H9 (cell line): ENCODE results near the gene ARHGEF12. TPM values are rescaled to one million over a fixed set of nuclear protein-coding genes. Genes with fewer than 3 reads are reported as not detected.

Experiments used
- DNase-seq: peaks from one replicate; pipeline ENCODE4 v3.0.0-alpha.2; 2017
- H2AFZ ChIP-seq: one replicate; pipeline ENCODE4 v1.6.1; 2013; ENCODE audit warnings: mild to moderate bottlenecking, low read length, control low read depth, moderate library complexity
- H2AK5ac ChIP-seq: 2 replicates; pipeline ENCODE4 v1.6.1; 2013; ENCODE audit warnings: low read length, control low read depth, mixed read lengths; ENCODE audit not compliant: insufficient read length
- H2BK120ac ChIP-seq: one replicate; pipeline ENCODE4 v1.6.1; 2013; ENCODE audit warnings: low read depth, mild to moderate bottlenecking, low read length, control low read depth, inconsistent platforms; ENCODE audit not compliant: poor library complexity, severe bottlenecking
- H2BK12ac ChIP-seq: 2 replicates; pipeline ENCODE4 v1.6.1; 2013; ENCODE audit warnings: low read length, control low read depth, mixed read lengths, low read depth; ENCODE audit not compliant: insufficient read length
- H2BK15ac ChIP-seq: 2 replicates; pipeline ENCODE4 v1.6.1; 2013; ENCODE audit warnings: low read depth, low read length, control low read depth
- H2BK20ac ChIP-seq: one replicate; pipeline ENCODE4 v1.6.1; 2013; ENCODE audit warnings: low read depth, mild to moderate bottlenecking, low read length, control low read depth, inconsistent platforms; ENCODE audit not compliant: poor library complexity, severe bottlenecking
- H2BK5ac ChIP-seq: 2 replicates; pipeline ENCODE4 v1.6.1; 2013; ENCODE audit warnings: low read length, control low read depth, mixed read lengths; ENCODE audit not compliant: insufficient read length
- H3K14ac ChIP-seq: 2 replicates; pipeline ENCODE4 v1.6.1; 2013; ENCODE audit warnings: low read length, control low read depth; ENCODE audit not compliant: insufficient read depth
- H3K18ac ChIP-seq: 2 replicates; pipeline ENCODE4 v1.6.1; 2013; ENCODE audit warnings: low read depth, mild to moderate bottlenecking, mixed read lengths, low read length, control low read depth; ENCODE audit not compliant: insufficient read length
- H3K23ac ChIP-seq: 2 replicates; pipeline ENCODE4 v1.6.1; 2013; ENCODE audit warnings: low read length, control low read depth, mixed read lengths, low read depth; ENCODE audit not compliant: insufficient read length
- H3K23me2 ChIP-seq: 2 replicates; pipeline ENCODE4 v1.6.1; 2013; ENCODE audit warnings: low read depth, mild to moderate bottlenecking, mixed read lengths, low read length, control low read depth; ENCODE audit not compliant: insufficient read length, poor library complexity, severe bottlenecking
- H3K27ac ChIP-seq: 2 replicates; pipeline ENCODE4 v1.5.1; 2013; ENCODE audit warnings: low read length, control low read depth, mixed read lengths, low read depth; ENCODE audit not compliant: insufficient read length
- H3K27me3 ChIP-seq: 2 replicates; pipeline ENCODE4 v1.6.1; 2013; ENCODE audit warnings: low read length, control low read depth, inconsistent platforms; ENCODE audit not compliant: insufficient read depth
- H3K4ac ChIP-seq: 2 replicates; pipeline ENCODE4 v1.6.1; 2013; ENCODE audit warnings: low read depth, mild to moderate bottlenecking, control low read depth, inconsistent platforms, low read length, moderate library complexity
- H3K4me1 ChIP-seq: 2 replicates; pipeline ENCODE4 v1.6.1; 2013; ENCODE audit warnings: low read length, control low read depth, inconsistent platforms; ENCODE audit not compliant: insufficient read depth
- H3K4me2 ChIP-seq: 2 replicates; pipeline ENCODE4 v1.6.1; 2013; ENCODE audit warnings: low read length, control low read depth, mixed read lengths; ENCODE audit not compliant: insufficient read length, insufficient read depth
- H3K56ac ChIP-seq: 2 replicates; pipeline ENCODE4 v1.6.1; 2013; ENCODE audit warnings: low read depth, mild to moderate bottlenecking, mixed read lengths, low read length, control low read depth; ENCODE audit not compliant: insufficient read length
- H3K79me1 ChIP-seq: 2 replicates; pipeline ENCODE4 v1.6.1; 2013; ENCODE audit warnings: low read depth, mild to moderate bottlenecking, moderate library complexity, low read length, control low read depth, inconsistent platforms; ENCODE audit not compliant: insufficient read depth, poor library complexity, severe bottlenecking
- H3K79me2 ChIP-seq: 2 replicates; pipeline ENCODE4 v1.6.1; 2013; ENCODE audit warnings: low read length, control low read depth, inconsistent platforms; ENCODE audit not compliant: insufficient read depth
- H3K9ac ChIP-seq: 2 replicates; pipeline ENCODE4 v1.6.1; 2013; ENCODE audit warnings: low read length, control low read depth, mixed read lengths; ENCODE audit not compliant: insufficient read length; ENCODE audit errors: extremely low read depth
- H3K9me3 ChIP-seq: one replicate; pipeline ENCODE4 v1.6.1; 2013; ENCODE audit warnings: low read depth, low read length, inconsistent platforms; ENCODE audit not compliant: control insufficient read depth
- H3T11ph ChIP-seq: one replicate; pipeline ENCODE4 v1.6.1; 2013; ENCODE audit warnings: mild to moderate bottlenecking, low read length, control low read depth, inconsistent platforms
- H4K20me1 ChIP-seq: one replicate; pipeline ENCODE4 v1.6.1; 2013; ENCODE audit not compliant: control insufficient read depth, insufficient read length, insufficient read depth
- H4K5ac ChIP-seq: 2 replicates; pipeline ENCODE4 v1.6.1; 2013; ENCODE audit warnings: low read depth, mild to moderate bottlenecking, mixed read lengths, low read length, control low read depth; ENCODE audit not compliant: insufficient read length
- H4K8ac ChIP-seq: replicated peaks from 2 replicates; pipeline ENCODE4 v1.6.1; 2013; ENCODE audit warnings: low read length, control low read depth, mixed read lengths, low read depth; ENCODE audit not compliant: insufficient read length
- H4K91ac ChIP-seq: 2 replicates; pipeline ENCODE4 v1.6.1; 2013; ENCODE audit warnings: low read depth, mild to moderate bottlenecking, moderate library complexity, mixed read lengths, low read length, control low read depth; ENCODE audit not compliant: insufficient read length
- H3K27ac Mint-ChIP-seq, 3 experiments: 2 replicates in 2 of 3; 3 replicates in 1 of 3; pipeline ENCODE4 v1.8.0; 2020 to 2021; ENCODE audit warnings: mixed read lengths in 3 of 3, mild to moderate bottlenecking in 1 of 3, moderate library complexity in 1 of 3
- H3K27me3 Mint-ChIP-seq: 2 replicates; pipeline ENCODE4 v1.8.0; 2021; ENCODE audit warnings: low read depth, mild to moderate bottlenecking, moderate library complexity, mixed read lengths
- H3K36me3 Mint-ChIP-seq, 3 experiments: 2 replicates in 2 of 3; 3 replicates in 1 of 3; pipeline ENCODE4 v1.8.0; 2020 to 2021; ENCODE audit warnings: low read depth in 3 of 3, mixed read lengths in 3 of 3; ENCODE audit not compliant: insufficient read depth in 1 of 3
- H3K4me1 Mint-ChIP-seq, 2 experiments: 2 replicates each; pipeline ENCODE4 v1.8.0; 2020; ENCODE audit warnings: mixed read lengths in 2 of 2
- H3K4me3 Mint-ChIP-seq, 2 experiments: 2 replicates in 1 of 2; 3 replicates in 1 of 2; pipeline ENCODE4 v1.8.0; 2020 to 2021; ENCODE audit warnings: mild to moderate bottlenecking in 2 of 2, mixed read lengths in 2 of 2, moderate library complexity in 1 of 2
- H3K9me3 Mint-ChIP-seq, 2 experiments: 2 replicates in 1 of 2; 3 replicates in 1 of 2; pipeline ENCODE4 v1.8.0; 2020; ENCODE audit warnings: mild to moderate bottlenecking in 2 of 2, mixed read lengths in 2 of 2, moderate library complexity in 1 of 2
- WGBS: extraction: QIAGEN DNeasy Blood & Tissue Kit; methylation state at CpG from one replicate; pipeline ENCODE4 v1.1.7; 2013; ENCODE audit warnings: missing lambda C conversion rate, low lambda C conversion rate, mixed read lengths; ENCODE audit not compliant: insufficient read length; ENCODE audit errors: extremely low coverage; 5-methylcytosine and 5-hydroxymethylcytosine counted together
- total RNA-seq: library from RNA; stranded (reverse); gene quantifications from 2 replicates; pipeline ENCODE4 v1.2.1, GENCODE V29; 2021
- TF ChIP-seq, protein P1 (sequence below): fragments of 200-600 bp; sonication (generic); conservative IDR thresholded peaks from 3 replicates; pipeline ENCODE4 v1.8.0; 2021; ENCODE audit warnings: antibody characterized with exemption, mild to moderate bottlenecking

ARHGEF12 gene
- total RNA-seq, 1 experiment from 2014 or later = 27.0 TPM

DNA sequence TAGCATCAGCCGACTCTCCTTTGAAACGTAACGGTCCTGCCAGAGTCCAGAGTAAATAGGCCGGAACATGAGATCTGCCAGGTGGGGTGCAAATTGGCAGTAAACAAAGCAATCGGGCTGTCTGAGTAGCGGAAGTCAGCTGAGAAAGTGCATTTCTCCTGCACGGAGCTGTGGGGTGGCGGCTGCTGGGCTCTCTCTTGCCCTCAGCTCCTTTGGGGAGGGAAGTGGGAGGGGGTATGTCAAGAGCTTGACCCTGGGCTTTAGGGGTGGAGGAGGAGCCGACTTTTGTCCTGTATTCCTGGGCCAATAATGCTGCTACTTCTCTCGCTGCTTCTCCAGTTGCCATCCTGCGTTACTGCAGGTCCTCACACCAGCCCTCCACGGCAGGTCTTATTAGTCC, 187.0 kb downstream of the ARHGEF12 start:
- no peak overlapping the region for H3K4ac ChIP-seq
- Mint-ChIP-seq H3K4me3 (no peak overlapping the region), H3K4me1 (peaks cover 29 to 36% of the 10 kb centered on the region in 2 experiments), H3K27ac (peak overlapping the region in 2 of 3 experiments; percentile 47 to 83; a peak in 1 of 7 replicates), H3K27me3 (peaks cover 16% of the 10 kb centered on the region), H3K36me3 (no peaks in the 10 kb centered on the region; a peak in 1 of 7 replicates), H3K9me3 (no peaks in the 10 kb centered on the region)
- H3K23ac ChIP-seq = no peak overlapping the region
- no CpG with 5 or more reads among the region's 12 CpGs for WGBS
- H3K9ac ChIP-seq = no peak overlapping the region
- H2BK12ac ChIP-seq = no peak overlapping the region
- H2BK5ac ChIP-seq = no peak overlapping the region
- H3K18ac ChIP-seq = no peak overlapping the region
- H3K9me3 ChIP-seq = no peaks in the 10 kb centered on the region
- no peak overlapping the region for H3K14ac ChIP-seq
- H2BK120ac ChIP-seq = no peak overlapping the region
- H3K27ac ChIP-seq = no peak overlapping the region
- H4K91ac ChIP-seq = no peak overlapping the region
- no peak overlapping the region for H4K5ac ChIP-seq
- H3K79me2 ChIP-seq = no peaks in the 10 kb centered on the region
- H3K56ac ChIP-seq = no peak overlapping the region
- H2AK5ac ChIP-seq = no peak overlapping the region
- no peak overlapping the region for H3K4me2 ChIP-seq
- H3K4me1 ChIP-seq = 0 out of 2 replicates have a peak, but pooled peaks cover 2% of the 10 kb centered on the region
- no peak overlapping the region for H2AFZ ChIP-seq
- no peaks in the 10 kb centered on the region for H4K20me1 ChIP-seq
- DNase-seq = peak; percentile 43
- H3T11ph ChIP-seq = no peak overlapping the region
- H2BK20ac ChIP-seq = no peak overlapping the region
- H3K23me2 ChIP-seq = no peaks in the 10 kb centered on the region
- TF ChIP-seq, protein P1, sequence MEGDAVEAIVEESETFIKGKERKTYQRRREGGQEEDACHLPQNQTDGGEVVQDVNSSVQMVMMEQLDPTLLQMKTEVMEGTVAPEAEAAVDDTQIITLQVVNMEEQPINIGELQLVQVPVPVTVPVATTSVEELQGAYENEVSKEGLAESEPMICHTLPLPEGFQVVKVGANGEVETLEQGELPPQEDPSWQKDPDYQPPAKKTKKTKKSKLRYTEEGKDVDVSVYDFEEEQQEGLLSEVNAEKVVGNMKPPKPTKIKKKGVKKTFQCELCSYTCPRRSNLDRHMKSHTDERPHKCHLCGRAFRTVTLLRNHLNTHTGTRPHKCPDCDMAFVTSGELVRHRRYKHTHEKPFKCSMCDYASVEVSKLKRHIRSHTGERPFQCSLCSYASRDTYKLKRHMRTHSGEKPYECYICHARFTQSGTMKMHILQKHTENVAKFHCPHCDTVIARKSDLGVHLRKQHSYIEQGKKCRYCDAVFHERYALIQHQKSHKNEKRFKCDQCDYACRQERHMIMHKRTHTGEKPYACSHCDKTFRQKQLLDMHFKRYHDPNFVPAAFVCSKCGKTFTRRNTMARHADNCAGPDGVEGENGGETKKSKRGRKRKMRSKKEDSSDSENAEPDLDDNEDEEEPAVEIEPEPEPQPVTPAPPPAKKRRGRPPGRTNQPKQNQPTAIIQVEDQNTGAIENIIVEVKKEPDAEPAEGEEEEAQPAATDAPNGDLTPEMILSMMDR = no peak
- H4K8ac ChIP-seq = no peak overlapping the region
- H3K79me1 ChIP-seq = no peaks in the 10 kb centered on the region
- H3K27me3 ChIP-seq = no peaks in the 10 kb centered on the region
- no peak overlapping the region for H2BK15ac ChIP-seq
